GM06990 (cell line): ENCODE measurements around the gene BRAF.
"Not testable (repeated sequence)": the region's sequence is repeated elsewhere in the genome, so short reads cannot be mapped to it uniquely, and the experiment has no call there.

Experiments used
- DNase-seq: peaks from one replicate; pipeline ENCODE4 v3.0.0-alpha.2; 2011; ENCODE audit not compliant: insufficient read length; ENCODE audit errors: extremely low read depth
- H3K27me3 ChIP-seq: replicated peaks from 2 replicates; pipeline ENCODE4 v1.6.0; 2011; ENCODE audit warnings: low read length; ENCODE audit not compliant: control insufficient read depth, insufficient read depth
- H3K36me3 ChIP-seq: 2 replicates; pipeline ENCODE4 v1.5.1; 2011; ENCODE audit warnings: low read length; ENCODE audit not compliant: control insufficient read depth, insufficient read depth
- H3K4me3 ChIP-seq: replicated peaks from 2 replicates; pipeline ENCODE4 v1.5.1; 2011; ENCODE audit warnings: low read depth, mild to moderate bottlenecking, control low read depth, low read length
- CTCF ChIP-seq: IDR thresholded peaks from 2 replicates; pipeline ENCODE4 v1.5.1; 2011; ENCODE audit warnings: low read length, control low read depth, mild to moderate bottlenecking, inconsistent platforms; ENCODE audit not compliant: insufficient read depth, poor library complexity, severe bottlenecking

BRAF gene

GRCh38 chr7:140722254-140722653 lies 202.5 kb downstream of the BRAF start:
- H3K4me3 ChIP-seq, result no peak overlapping the region
- H3K36me3 ChIP-seq, result no peaks in the 10 kb centered on the region; the same call in 1 of the 2 replicates
- no peak for DNase-seq
- TF ChIP-seq CTCF, result no peak
- no peaks in the 10 kb centered on the region for H3K27me3 ChIP-seq

GRCh38 chr7:140719721-140720120 lies 205.0 kb downstream of the BRAF start:
- DNase-seq, result no peak
- no peaks in the 10 kb centered on the region for H3K27me3 ChIP-seq
- no peak for TF ChIP-seq CTCF
- H3K36me3 ChIP-seq, result no peaks in the 10 kb centered on the region; the same call in 1 of the 2 replicates
- H3K4me3 ChIP-seq, result no peak overlapping the region

DNA sequence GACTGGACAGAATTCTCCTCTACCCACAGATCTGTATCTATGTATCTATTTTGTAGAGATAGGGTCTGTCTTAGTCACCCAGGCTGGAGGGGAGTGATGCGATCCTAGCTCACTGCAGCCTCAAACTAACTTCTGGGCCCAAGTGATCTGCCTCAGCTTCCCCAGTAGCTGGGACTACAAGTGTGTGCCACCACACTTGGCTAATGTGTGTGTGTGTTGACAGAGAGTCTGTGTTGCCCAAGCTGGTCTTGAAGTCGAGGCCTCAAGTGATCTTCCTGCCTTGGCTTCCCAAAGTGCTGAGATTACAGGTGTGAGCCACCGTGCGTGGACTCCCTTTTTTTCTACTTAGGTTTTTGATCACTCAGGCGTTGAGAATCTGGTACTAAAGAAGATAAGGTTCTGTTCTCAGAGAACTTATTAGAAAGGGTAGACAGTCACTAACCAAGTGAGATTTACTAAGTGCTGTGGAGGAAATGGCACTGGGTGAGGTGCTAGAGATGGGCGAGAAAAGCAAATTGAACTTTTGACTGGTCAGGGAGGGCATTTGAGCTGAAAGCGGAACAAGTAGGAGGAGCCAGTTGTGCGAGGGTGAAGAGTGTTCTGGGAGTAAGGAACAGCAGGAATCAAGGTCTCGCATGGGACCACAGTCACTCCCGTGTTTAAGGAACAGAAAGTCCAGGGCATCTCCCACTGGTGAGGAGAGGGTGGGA lies 210.2 kb downstream of the BRAF start:
- no peak for DNase-seq
- Histone ChIP-seq H3K27me3 (no peaks in the 10 kb centered on the region), H3K4me3 (no peak overlapping the region), H3K36me3 (no peaks in the 10 kb centered on the region; the same call in 1 of the 2 replicates)
- TF ChIP-seq CTCF, result no peak

- H3K27me3 ChIP-seq, DNase-seq, H3K36me3 ChIP-seq, H3K4me3 ChIP-seq: not testable (repeated sequence)
Observed at GRCh38 chr7:140712392-140712791, 212.3 kb downstream of the BRAF start.

DNA sequence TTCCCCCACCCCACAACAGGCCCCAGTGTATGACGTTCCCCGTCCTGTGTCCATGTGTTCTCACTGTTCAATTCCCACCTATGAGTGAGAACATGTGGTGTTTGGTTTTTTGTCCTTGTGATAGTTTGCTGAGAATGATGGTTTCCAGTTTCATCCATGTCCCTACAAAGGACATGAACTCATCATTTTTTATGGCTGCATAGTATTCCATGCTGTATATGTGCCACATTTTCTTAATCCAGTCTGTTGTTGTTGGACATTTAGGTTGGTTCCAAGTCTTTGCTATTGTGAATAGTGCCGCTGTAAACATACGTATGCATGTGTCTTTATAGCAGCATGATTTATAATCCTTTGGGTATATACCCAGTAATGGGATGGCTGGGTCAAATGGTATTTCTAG lies 216.0 kb downstream of the BRAF start:
- H3K36me3 ChIP-seq, H3K27me3 ChIP-seq, H3K4me3 ChIP-seq, DNase-seq: not testable (repeated sequence)

DNA sequence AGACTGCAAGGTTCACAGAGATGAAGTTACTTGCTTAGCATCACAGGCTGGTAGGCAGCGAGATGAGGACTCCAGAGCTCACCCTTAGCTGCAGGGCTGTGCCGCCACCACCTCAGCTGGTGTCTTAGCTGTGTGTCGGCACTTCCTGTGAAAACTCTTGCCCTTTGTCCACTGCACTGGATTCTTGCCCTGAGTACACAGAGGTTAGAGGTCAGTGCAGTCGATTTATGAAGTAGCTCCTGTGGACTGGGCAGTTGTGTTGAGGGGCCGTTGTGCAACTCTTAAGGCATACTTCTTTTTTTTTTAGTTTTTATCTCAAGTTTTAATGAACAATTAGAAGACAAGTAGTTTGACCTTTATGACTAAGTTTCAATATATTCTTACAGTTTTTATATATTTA lies 217.6 kb downstream of the BRAF start:
- no peak for DNase-seq
- TF ChIP-seq CTCF, result no peak
- H3K36me3 ChIP-seq, result peaks cover 10% of the 10 kb centered on the region
- H3K27me3 ChIP-seq, result no peaks in the 10 kb centered on the region
- H3K4me3 ChIP-seq, result no peak overlapping the region

DNA sequence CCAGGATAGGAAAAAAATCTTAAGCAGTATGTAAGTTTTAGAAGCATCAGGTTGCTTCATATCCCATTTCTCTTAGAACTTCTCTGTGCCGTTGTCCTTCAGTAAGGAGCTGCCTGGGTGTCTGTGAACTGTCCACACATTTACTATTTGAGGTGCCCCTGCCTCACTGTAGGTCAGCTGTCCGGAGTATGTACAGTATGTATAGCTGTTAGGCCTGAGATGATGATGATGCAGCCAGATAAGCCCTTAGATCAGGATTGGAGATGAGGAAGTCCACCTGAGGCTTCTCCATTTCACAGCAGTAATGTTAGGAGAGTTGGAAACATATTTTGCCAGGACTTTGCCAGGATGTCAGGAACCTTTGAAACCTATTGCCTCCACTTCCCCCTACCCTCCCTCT lies 220.5 kb downstream of the BRAF start:
- peaks cover 10% of the 10 kb centered on the region for H3K36me3 ChIP-seq
- DNase-seq, result no peak
- no peak for TF ChIP-seq CTCF

More for the DNA sequence above, 220.5 kb downstream of the BRAF start:
- Histone ChIP-seq H3K27me3 (no peaks in the 10 kb centered on the region), H3K4me3 (no peak overlapping the region)
